ENCODE data around the gene COL13A1. TPM values are rescaled to one million over a fixed set of nuclear protein-coding genes. Genes with fewer than 3 reads are reported as not detected.

COL13A1 gene
- total and polyA plus RNA-seq, 4 donors: 3.5 to 32.8 (median 11.5) TPM

DNA sequence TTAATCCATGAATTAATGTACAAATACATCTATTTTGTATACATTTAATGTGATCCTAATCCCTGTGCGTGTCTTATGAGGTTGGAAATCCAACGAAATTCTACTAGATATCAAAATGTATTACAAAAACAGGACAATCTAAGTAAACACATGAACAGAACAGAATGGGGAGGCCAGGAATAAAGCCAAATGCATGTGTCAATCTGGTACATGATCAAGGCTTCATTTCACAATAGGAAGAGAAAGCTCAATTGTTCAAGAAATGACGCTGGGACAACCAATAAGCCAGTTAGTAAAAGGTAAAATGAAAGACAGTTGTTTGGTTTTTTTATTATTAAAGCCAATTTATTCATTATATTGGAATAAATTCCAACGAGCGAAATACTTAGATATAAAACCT is 83.0 kb downstream of the COL13A1 start:
- intact Hi-C loops (cut with DNase I): no loop called here
- ATAC-seq (ENCODE audit: low FRiP score) (no peak), DNase-seq (no peak)
- H3K9me3 ChIP-seq (ENCODE audit: control insufficient read depth, low read length): no peaks in the 10 kb centered on the region
- H3K4me1 ChIP-seq (ENCODE audit: control insufficient read depth in 1 of 2, insufficient read depth in 2 of 2, low read length in 2 of 2): no peaks in the 10 kb centered on the region
- H3K27ac ChIP-seq (ENCODE audit: low read depth in 1 of 2, low read length in 2 of 2): no peak overlapping the region
- H3K36me3 ChIP-seq (ENCODE audit: control insufficient read depth in 1 of 2, insufficient read depth in 2 of 2, low read length in 1 of 2): peaks cover 0 to 2% of the 10 kb centered on the region in 2 donors
- H3K27me3 ChIP-seq (ENCODE audit: control insufficient read depth in 1 of 2, insufficient read depth in 2 of 2, low read length in 1 of 2): no peaks in the 10 kb centered on the region
- WGBS, 2 donors: 94% methylated on average over 5 of the region's 5 CpGs
- no peak overlapping the region for H3K4me3 ChIP-seq (ENCODE audit: low read length in 2 of 2)

- no peaks in the 10 kb centered on the region for H3K9me3 ChIP-seq (ENCODE audit: control insufficient read depth, low read length)
- DNase-seq: no peak
- 74 to 82% methylated on average over 8 of the region's 8 CpGs for WGBS, 2 donors
Observed at GRCh38 chr10:69885379-69886013, 83.8 kb downstream of the COL13A1 start.

DNA sequence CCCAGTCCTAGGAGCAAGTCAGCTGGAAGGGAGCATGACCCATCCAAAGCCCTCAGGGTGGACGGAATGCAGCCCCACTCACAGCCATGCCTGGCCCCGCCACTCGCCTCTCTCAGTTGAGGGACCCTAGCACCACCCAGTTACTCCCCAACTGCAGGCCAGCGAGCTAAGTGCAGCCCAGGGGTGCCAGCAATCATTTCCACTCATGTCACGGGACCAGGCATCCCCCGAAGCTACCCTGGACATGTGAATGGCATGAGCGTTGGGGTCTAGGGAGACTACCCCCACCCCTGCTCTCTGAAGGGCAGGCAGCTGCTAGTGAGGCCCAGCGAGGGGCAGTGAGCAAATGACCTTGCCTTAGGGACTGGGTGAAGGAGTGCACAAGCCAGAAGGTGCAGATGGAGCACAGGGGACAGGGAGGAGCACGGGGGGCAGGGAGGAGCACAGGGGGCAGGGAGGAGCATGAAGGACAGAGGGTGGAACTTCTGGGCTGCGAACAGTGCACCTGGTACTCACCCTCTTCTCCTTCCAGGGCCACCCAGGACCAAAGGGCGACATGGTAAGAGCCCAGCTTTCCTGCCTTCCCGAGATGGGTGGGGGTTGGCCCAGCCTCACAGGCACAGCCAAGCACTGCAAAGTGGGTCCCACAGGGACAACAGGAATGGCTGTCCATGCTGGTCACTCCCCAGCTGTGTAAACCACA is 87.3 kb downstream of the COL13A1 start:
- peaks cover 0 to 2% of the 10 kb centered on the region in 2 donors for H3K36me3 ChIP-seq (ENCODE audit: control insufficient read depth in 1 of 2, insufficient read depth in 2 of 2, low read length in 1 of 2)
- no peaks in the 10 kb centered on the region for H3K9me3 ChIP-seq (ENCODE audit: control insufficient read depth, low read length)
- H3K4me3 ChIP-seq (ENCODE audit: low read length in 2 of 2): no peak overlapping the region
- intact Hi-C loops (cut with DNase I): no loop called here
- H3K4me1 ChIP-seq (ENCODE audit: control insufficient read depth in 1 of 2, insufficient read depth in 2 of 2, low read length in 2 of 2): no peaks in the 10 kb centered on the region
- no peaks in the 10 kb centered on the region for H3K27me3 ChIP-seq (ENCODE audit: control insufficient read depth in 1 of 2, insufficient read depth in 2 of 2, low read length in 1 of 2)
- DNase-seq: no peak
- ATAC-seq (ENCODE audit: low FRiP score): no peak
- WGBS, 2 donors: 88 to 90% methylated on average over 12 of the region's 12 CpGs
- no peak overlapping the region for H3K27ac ChIP-seq (ENCODE audit: low read depth in 1 of 2, low read length in 2 of 2)

More at GRCh38 chr10:69885379-69886013, 83.8 kb downstream of the COL13A1 start:
- peaks cover 0 to 2% of the 10 kb centered on the region in 2 donors for H3K36me3 ChIP-seq (ENCODE audit: control insufficient read depth in 1 of 2, insufficient read depth in 2 of 2, low read length in 1 of 2)
- H3K27me3 ChIP-seq (ENCODE audit: control insufficient read depth in 1 of 2, insufficient read depth in 2 of 2, low read length in 1 of 2): no peaks in the 10 kb centered on the region
- intact Hi-C loops (cut with DNase I): no loop called here
- no peak overlapping the region for H3K4me3 ChIP-seq (ENCODE audit: low read length in 2 of 2)
- ATAC-seq (ENCODE audit: low FRiP score): no peak
- no peaks in the 10 kb centered on the region for H3K4me1 ChIP-seq (ENCODE audit: control insufficient read depth in 1 of 2, insufficient read depth in 2 of 2, low read length in 2 of 2)
- no peak overlapping the region for H3K27ac ChIP-seq (ENCODE audit: low read depth in 1 of 2, low read length in 2 of 2)

GRCh38 chr10:69890065-69890847 is 88.5 kb downstream of the COL13A1 start:
- Histone ChIP-seq H3K27me3 (ENCODE audit: control insufficient read depth in 1 of 2, insufficient read depth in 2 of 2, low read length in 1 of 2) (no peaks in the 10 kb centered on the region), H3K36me3 (ENCODE audit: control insufficient read depth in 1 of 2, insufficient read depth in 2 of 2, low read length in 1 of 2) (peaks cover 0 to 4% of the 10 kb centered on the region in 2 donors), H3K27ac (ENCODE audit: low read depth in 1 of 2, low read length in 2 of 2) (no peak overlapping the region), H3K9me3 (ENCODE audit: control insufficient read depth, low read length) (no peaks in the 10 kb centered on the region), H3K4me1 (ENCODE audit: control insufficient read depth in 1 of 2, insufficient read depth in 2 of 2, low read length in 2 of 2) (no peaks in the 10 kb centered on the region), H3K4me3 (ENCODE audit: low read length in 2 of 2) (no peak overlapping the region)
- no peak for DNase-seq
- intact Hi-C loops (cut with DNase I): no loop called here
- no peak for ATAC-seq (ENCODE audit: low FRiP score)
- 86 to 89% methylated on average over 7 of the region's 7 CpGs for WGBS, 2 donors

DNA sequence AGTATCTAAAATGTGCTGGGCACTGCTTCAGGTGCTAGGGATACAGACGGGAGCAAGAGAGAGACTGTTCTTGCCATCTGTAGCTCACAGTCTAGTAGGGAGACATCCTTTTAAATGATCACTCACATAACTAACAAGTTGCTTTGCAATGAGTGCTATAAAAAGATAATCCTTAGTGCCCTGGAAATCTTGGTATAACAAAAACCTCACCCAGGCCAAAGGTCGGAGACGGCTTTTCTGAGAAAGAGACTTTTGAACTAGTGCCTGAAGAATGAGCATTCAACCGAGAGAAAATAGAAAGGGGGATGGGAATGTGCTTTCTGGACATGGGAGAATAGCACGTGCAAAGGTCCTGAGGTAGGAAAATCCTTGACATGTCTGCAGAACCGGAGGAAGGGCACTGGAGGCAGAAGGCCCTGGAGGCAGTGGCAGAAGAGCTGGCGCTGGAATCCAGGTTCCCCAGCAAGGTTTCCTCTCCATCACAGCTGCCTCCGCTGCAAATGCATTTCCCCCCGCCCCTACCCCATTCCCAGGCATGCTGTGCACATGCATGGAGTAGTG is 89.4 kb downstream of the COL13A1 start:
- no peak for ATAC-seq (ENCODE audit: low FRiP score)
- no peak overlapping the region for H3K4me3 ChIP-seq (ENCODE audit: low read length in 2 of 2)
- no peaks in the 10 kb centered on the region for H3K4me1 ChIP-seq (ENCODE audit: control insufficient read depth in 1 of 2, insufficient read depth in 2 of 2, low read length in 2 of 2)
- H3K27ac ChIP-seq (ENCODE audit: low read depth in 1 of 2, low read length in 2 of 2): no peak overlapping the region
- WGBS, 2 donors: 96% methylated on average over 9 of the region's 9 CpGs
- DNase-seq: no peak
- intact Hi-C loops (cut with DNase I): no loop called here
- H3K27me3 ChIP-seq (ENCODE audit: control insufficient read depth in 1 of 2, insufficient read depth in 2 of 2, low read length in 1 of 2): no peaks in the 10 kb centered on the region
- no peaks in the 10 kb centered on the region for H3K9me3 ChIP-seq (ENCODE audit: control insufficient read depth, low read length)
- peaks cover 0 to 4% of the 10 kb centered on the region in 2 donors for H3K36me3 ChIP-seq (ENCODE audit: control insufficient read depth in 1 of 2, insufficient read depth in 2 of 2, low read length in 1 of 2)

DNA sequence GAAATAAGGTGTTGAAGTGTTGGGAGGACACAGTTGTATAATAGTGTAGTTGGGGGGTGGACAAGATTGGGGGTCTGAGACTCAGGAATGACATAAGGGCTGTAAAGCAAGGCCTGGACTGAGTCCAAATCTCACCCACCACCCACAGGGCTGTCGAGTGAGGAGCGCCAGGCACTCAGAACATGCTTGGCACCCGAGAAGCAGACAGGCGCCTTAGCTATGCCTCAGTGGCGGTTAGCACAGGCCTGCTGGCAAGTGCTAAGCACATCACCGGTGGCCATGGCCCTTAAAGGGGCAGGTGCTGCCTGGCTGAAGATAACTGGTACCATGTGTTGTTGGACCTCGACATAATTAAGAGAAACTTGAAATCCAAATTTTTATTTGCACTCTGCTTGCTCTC is 90.7 kb downstream of the COL13A1 start:
- no peak for ATAC-seq (ENCODE audit: low FRiP score)
- Histone ChIP-seq H3K4me3 (ENCODE audit: low read length in 2 of 2) (no peak overlapping the region), H3K9me3 (ENCODE audit: control insufficient read depth, low read length) (no peaks in the 10 kb centered on the region), H3K27me3 (ENCODE audit: control insufficient read depth in 1 of 2, insufficient read depth in 2 of 2, low read length in 1 of 2) (no peaks in the 10 kb centered on the region), H3K27ac (ENCODE audit: low read depth in 1 of 2, low read length in 2 of 2) (no peak overlapping the region), H3K36me3 (ENCODE audit: control insufficient read depth in 1 of 2, insufficient read depth in 2 of 2, low read length in 1 of 2) (peaks cover 0 to 4% of the 10 kb centered on the region in 2 donors), H3K4me1 (ENCODE audit: control insufficient read depth in 1 of 2, insufficient read depth in 2 of 2, low read length in 2 of 2) (no peaks in the 10 kb centered on the region)
- intact Hi-C loops (cut with DNase I): no loop called here
- DNase-seq: no peak
- WGBS, 2 donors: 87 to 88% methylated on average over 7 of the region's 7 CpGs

DNA sequence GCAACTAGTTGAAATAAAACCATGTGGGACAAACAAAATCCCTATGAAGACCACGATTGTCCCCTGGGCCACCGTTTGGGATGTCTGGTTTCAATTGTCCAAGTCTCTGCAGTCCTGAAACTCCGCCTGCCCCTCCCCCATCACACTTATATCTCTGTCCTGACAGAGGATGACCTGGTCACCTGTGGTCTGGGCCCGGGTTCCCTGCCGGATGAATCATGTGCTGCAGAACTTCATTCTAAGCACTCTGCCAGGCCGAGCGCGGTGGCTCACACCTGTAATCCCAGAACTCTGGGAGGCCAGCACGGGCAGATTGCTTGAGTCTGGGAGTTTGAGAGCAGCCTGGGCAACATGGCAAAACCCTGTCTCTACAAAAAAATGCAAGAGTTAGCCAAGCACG is 91.1 kb downstream of the COL13A1 start:
- no peaks in the 10 kb centered on the region for H3K27me3 ChIP-seq (ENCODE audit: control insufficient read depth in 1 of 2, insufficient read depth in 2 of 2, low read length in 1 of 2)
- no peak for DNase-seq
- ATAC-seq (ENCODE audit: low FRiP score): no peak
- WGBS, 2 donors: 88 to 91% methylated on average over 10 of the region's 10 CpGs
- peaks cover 0 to 2% of the 10 kb centered on the region in 2 donors for H3K36me3 ChIP-seq (ENCODE audit: control insufficient read depth in 1 of 2, insufficient read depth in 2 of 2, low read length in 1 of 2)
- H3K4me3 ChIP-seq (ENCODE audit: low read length in 2 of 2): no peak overlapping the region
- H3K4me1 ChIP-seq (ENCODE audit: control insufficient read depth in 1 of 2, insufficient read depth in 2 of 2, low read length in 2 of 2): no peaks in the 10 kb centered on the region
- H3K9me3 ChIP-seq (ENCODE audit: control insufficient read depth, low read length): no peaks in the 10 kb centered on the region
- intact Hi-C loops (cut with DNase I): no loop called here
- H3K27ac ChIP-seq (ENCODE audit: low read depth in 1 of 2, low read length in 2 of 2): no peak overlapping the region

- WGBS, 2 donors: 63 to 70% methylated on average over 6 of the region's 6 CpGs
- no peak overlapping the region for H3K4me3 ChIP-seq (ENCODE audit: low read length in 2 of 2)
Observed at GRCh38 chr10:69893271-69893900, 91.7 kb downstream of the COL13A1 start.

More at GRCh38 chr10:69893271-69893900, 91.7 kb downstream of the COL13A1 start:
- no peaks in the 10 kb centered on the region for H3K9me3 ChIP-seq (ENCODE audit: control insufficient read depth, low read length)
- ATAC-seq (ENCODE audit: low FRiP score) (no peak), DNase-seq (no peak)
- no peak overlapping the region for H3K27ac ChIP-seq (ENCODE audit: low read depth in 1 of 2, low read length in 2 of 2)
- H3K36me3 ChIP-seq (ENCODE audit: control insufficient read depth in 1 of 2, insufficient read depth in 2 of 2, low read length in 1 of 2): peaks cover 0 to 2% of the 10 kb centered on the region in 2 donors
- no peaks in the 10 kb centered on the region for H3K4me1 ChIP-seq (ENCODE audit: control insufficient read depth in 1 of 2, insufficient read depth in 2 of 2, low read length in 2 of 2)
- no peaks in the 10 kb centered on the region for H3K27me3 ChIP-seq (ENCODE audit: control insufficient read depth in 1 of 2, insufficient read depth in 2 of 2, low read length in 1 of 2)
- intact Hi-C loops (cut with DNase I): no loop called here
